ENCODE results near the gene MTA1.

The MTA1 gene

DNA sequence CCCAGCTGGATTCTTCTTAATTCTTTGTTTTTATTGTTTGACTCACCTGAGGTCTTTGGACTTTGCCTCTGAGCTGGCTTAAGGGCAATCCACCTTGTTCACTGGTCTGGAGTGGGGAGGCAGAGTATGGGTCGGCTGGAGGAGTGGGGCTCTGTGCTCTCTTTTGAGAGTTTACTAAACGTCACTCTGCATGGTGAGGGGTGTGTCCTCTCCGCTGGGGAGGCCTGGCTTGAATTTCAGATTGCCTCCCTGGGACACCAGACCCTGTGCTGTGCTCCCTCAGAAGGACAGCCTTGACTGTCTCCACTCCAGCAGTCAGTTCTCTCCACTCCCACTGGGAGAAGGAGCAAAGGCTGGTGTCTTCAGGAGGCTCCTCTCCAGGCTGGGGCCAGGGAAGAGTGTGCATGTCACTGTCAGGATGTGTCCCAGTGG is 1.9 kb upstream of the MTA1 start:
- H3K9me3 Mint-ChIP-seq, result no peaks in the 10 kb centered on the region
- ATAC-seq (replicated peaks; ENCODE audit: extremely low read depth, poor library complexity, severe bottlenecking) (no peak), DNase-seq (ENCODE audit: low spot score in 2 of 2) (no peak)
- H3K27ac Mint-ChIP-seq (ENCODE audit: low read depth), result no peak overlapping the region
- H3K4me1 Mint-ChIP-seq, result peaks cover 27% of the 10 kb centered on the region
- H3K27me3 Mint-ChIP-seq, result peaks cover 17% of the 10 kb centered on the region
- peaks cover 7% of the 10 kb centered on the region for H3K36me3 Mint-ChIP-seq (ENCODE audit: insufficient read depth)
- peak overlapping the region; percentile 62 for H3K4me3 Mint-ChIP-seq

DNA sequence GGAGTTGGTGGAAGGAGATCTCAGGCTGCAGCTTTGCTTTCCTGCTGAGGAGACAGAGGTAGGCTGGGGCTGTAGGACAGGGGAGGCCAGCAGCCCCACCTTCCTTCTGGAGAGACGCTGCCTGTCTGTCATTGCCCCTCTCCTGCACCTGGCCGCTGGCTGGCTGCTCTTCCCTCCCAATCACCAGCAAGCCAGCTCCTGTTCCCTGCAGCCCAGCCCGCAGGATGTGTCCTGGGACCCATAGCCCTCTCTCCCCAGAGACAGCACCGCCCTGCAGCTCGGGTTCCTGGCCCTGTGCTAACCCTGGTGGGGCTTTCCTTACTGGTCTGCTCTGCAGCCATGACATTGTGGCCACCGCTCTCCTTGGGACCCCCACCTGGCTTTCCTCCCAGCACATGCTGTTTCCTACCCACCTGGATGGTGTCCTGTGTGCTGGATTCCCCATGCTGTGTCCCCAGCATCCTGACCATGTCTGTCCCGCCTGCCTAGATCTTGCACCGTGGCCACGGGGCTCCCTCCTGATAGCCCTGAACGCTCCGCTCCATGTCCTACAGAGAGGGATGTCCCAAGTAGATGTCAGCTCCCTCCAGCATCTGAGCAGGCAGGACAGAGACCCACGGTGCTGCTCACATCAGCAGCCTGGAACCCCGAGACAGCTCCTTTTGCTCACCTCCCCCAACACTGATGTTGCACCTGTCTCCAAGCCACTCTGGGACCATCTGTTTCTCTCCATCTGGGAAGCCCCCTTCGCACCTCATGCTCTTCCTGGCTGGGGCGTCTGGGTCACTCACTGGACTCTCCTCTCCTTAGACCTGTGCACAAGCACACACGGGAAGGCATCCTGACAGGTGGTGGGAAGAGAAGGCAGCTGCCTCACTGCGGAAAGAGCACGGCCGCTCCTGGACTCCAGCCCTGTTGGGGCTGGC is 1.1 kb upstream of the MTA1 start:
- DNase-seq (ENCODE audit: low spot score in 2 of 2) (no peak), ATAC-seq (replicated peaks; ENCODE audit: extremely low read depth, poor library complexity, severe bottlenecking) (no peak)
- Mint-ChIP-seq H3K27me3 (peaks cover 9% of the 10 kb centered on the region), H3K36me3 (ENCODE audit: insufficient read depth) (peaks cover 8% of the 10 kb centered on the region), H3K4me1 (peaks cover 23% of the 10 kb centered on the region), H3K27ac (ENCODE audit: low read depth) (peak overlapping the region; percentile 69), H3K9me3 (no peaks in the 10 kb centered on the region), H3K4me3 (peak overlapping the region; percentile 62)

DNA sequence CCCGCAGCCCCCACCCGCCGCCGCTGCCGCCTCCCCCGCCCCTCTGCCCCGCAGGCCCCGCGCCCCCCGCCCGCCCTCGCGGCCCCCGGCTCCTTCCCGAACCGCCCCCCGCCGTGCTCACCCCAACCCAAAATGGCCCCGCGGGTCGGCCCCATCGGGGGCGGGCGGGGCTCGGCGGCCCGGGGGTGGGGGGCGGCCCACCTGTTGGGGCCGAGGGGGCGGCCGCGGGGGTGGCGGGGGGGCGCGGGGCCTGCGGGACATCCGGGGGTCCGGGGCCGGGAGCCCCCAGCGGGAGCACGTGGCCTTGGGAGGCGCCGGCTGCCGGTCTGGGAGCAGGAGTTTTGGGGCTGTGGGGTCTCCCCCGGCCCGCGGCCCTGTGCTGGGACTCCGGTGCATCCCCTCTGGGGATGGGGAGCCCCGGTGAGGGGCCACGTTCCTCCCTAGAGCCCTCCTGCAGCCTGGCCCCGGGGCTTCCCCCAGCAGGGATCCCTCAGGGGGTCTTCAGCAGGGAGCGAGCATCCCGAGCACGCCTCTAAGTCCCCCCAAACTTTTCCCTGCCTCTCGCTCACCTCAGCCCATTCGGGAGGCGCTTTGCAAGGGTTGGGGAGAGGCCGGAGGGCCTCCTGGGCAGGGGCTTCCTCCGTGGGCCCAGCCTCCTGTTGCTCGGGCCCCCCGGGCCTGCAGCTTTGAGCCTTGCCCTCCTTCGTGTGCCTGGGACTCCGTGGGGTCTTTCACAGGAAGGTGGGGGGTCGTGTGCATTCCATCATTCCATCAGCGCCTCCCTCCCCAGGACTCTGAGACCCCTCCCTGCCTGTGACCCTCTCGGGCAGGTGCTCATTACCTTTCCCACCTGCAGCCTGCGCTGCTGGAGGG is 710 bp downstream of the MTA1 start:
- DNase-seq (ENCODE audit: low spot score in 2 of 2), result no peak
- no peaks in the 10 kb centered on the region for H3K9me3 Mint-ChIP-seq
- peak overlapping the region; percentile 91 for H3K4me3 Mint-ChIP-seq
- H3K27me3 Mint-ChIP-seq, result no peaks in the 10 kb centered on the region
- H3K27ac Mint-ChIP-seq (ENCODE audit: low read depth), result peak overlapping the region; percentile 86
- ATAC-seq (replicated peaks; ENCODE audit: extremely low read depth, poor library complexity, severe bottlenecking), result no peak
- H3K4me1 Mint-ChIP-seq, result peaks cover 23% of the 10 kb centered on the region
- H3K36me3 Mint-ChIP-seq (ENCODE audit: insufficient read depth), result peaks cover 8% of the 10 kb centered on the region

DNA sequence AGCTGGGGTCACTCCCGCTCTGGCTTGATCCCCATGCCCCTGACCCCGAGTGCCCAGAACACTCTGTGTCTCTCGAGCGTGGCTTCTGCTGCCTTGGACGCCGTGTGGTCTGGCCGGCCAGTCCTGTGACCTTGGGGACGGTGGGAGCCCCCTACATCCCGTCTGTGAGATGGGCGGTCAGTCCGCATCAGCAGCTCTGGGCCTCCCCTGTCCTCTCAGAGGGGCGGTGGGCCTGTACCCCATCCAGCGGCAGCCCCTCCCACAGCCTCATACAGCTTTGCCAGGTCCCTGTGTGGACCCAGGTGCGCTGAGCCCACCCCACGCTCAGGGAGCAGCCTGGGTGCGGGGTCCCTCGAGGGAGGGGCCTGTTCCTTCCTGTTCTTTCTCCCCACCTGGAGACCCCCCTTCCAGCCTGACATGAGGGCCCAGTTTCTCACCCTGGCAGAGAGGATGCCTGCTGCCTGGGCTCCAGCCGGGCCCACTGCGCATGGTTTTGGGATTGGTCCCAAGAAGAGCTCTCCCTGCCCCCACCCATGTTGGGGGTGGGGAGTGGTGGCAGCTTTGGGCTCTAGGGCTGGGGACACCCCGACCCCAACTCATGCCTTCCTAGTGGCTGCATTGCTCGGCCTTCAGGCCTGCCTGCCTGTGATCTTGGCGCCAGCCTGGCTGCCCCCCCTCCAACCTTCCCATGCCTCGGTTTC is 1.5 kb downstream of the MTA1 start:
- H3K4me3 Mint-ChIP-seq, result peak overlapping the region; percentile 91
- DNase-seq (ENCODE audit: low spot score in 2 of 2) (no peak), ATAC-seq (replicated peaks; ENCODE audit: extremely low read depth, poor library complexity, severe bottlenecking) (no peak)
- peaks cover 23% of the 10 kb centered on the region for H3K4me1 Mint-ChIP-seq
- no peaks in the 10 kb centered on the region for H3K9me3 Mint-ChIP-seq
- H3K27ac Mint-ChIP-seq (ENCODE audit: low read depth), result peak overlapping the region; percentile 86
- peaks cover 8% of the 10 kb centered on the region for H3K36me3 Mint-ChIP-seq (ENCODE audit: insufficient read depth)
- no peaks in the 10 kb centered on the region for H3K27me3 Mint-ChIP-seq

DNA sequence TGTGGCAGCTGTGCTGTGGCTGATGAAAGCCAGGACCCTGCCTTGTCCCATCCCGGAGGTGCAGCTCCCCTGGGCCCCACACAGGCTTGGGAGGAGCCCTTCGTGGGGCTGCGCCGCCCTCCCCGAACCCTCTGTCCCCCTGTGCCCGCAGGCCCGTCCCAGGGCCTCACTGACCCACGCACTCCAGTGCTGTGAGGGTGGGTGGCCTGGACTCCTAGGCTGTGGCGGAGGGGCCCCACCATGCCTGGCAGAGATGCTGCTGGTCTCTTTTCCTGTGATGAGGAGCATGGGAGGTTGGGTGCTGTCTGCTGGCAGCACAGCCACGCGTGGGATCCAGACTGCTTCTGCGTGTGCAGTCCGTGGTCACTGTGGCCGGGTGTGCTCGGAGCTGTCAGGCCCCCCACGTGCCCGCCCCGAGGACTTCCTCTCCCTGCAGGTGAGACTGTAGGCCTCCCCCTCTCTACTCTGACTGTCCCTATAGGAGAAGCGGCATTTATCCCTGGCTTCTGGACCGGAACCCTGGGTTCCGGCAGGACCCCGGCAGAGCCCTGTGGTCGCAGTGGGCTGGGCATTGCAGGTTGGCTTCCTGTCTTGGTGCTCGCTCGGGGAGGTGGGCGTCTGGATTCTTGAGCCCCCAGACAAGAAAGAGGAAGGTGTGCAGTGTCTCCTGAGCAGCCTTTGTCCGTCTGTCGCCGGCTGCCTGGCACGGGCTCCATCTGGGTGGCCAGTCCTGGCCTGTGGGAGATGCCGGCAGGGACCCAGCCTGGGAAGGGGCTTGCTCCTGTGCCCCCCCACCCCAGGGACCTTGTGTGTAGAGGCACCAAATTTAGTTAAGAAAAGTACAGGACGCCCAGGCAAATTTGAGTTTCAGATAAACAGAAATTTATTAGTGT is 2.3 kb downstream of the MTA1 start:
- no peaks in the 10 kb centered on the region for H3K27me3 Mint-ChIP-seq
- no peak for ATAC-seq (replicated peaks; ENCODE audit: extremely low read depth, poor library complexity, severe bottlenecking)

DNA sequence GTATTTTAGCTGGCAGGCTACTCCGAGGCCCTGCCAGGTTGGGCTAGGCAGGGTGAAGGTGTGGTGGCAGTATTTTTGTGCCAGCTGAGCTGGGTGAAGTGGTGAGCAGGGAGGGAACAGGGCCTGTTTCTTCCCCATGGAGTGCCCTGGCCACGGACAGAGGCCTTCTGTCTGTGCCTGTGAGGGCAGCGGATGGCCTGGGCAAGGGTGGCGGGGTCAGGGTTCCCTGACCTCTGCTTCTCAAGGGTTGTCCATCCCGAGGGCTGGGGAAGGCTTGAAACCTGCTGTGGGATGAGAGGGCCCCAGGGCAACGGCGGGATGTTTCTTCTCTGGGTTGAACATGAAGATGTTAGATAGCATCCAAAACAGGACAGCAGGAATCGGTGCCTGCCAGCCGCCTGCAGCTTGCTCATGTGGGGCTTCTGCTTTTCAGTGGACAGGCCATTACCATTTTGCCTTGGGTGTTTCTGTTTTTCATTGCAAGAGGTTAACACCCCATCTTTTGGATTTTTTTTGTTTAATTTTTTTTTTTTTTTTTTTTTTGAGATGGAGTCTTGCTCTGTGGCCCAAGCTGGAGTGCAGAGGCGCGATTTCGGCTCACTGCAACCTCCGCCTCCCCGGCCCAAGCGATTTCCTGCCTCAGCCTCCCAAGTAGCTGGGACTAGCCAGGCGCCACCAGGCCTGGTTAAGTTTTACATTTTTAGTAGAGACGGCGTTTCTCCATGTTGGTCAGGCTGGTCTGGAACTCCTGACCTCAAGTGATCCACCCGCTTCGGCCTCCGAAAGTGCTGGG is 3.3 kb downstream of the MTA1 start:
- Mint-ChIP-seq H3K36me3 (ENCODE audit: insufficient read depth) (peaks cover 10% of the 10 kb centered on the region), H3K27me3 (no peaks in the 10 kb centered on the region), H3K9me3 (no peaks in the 10 kb centered on the region), H3K27ac (ENCODE audit: low read depth) (no peak overlapping the region), H3K4me1 (peaks cover 30% of the 10 kb centered on the region), H3K4me3 (peak overlapping the region; percentile 91)
- ATAC-seq (replicated peaks; ENCODE audit: extremely low read depth, poor library complexity, severe bottlenecking), result no peak
- no peak for DNase-seq (ENCODE audit: low spot score in 2 of 2)

More for the DNA sequence above, 2.3 kb downstream of the MTA1 start:
- Mint-ChIP-seq H3K27ac (ENCODE audit: low read depth) (peak overlapping the region; percentile 86), H3K9me3 (no peaks in the 10 kb centered on the region), H3K4me1 (peaks cover 25% of the 10 kb centered on the region), H3K4me3 (peak overlapping the region; percentile 91), H3K36me3 (ENCODE audit: insufficient read depth) (peaks cover 8% of the 10 kb centered on the region)
- no peak for DNase-seq (ENCODE audit: low spot score in 2 of 2)

DNA sequence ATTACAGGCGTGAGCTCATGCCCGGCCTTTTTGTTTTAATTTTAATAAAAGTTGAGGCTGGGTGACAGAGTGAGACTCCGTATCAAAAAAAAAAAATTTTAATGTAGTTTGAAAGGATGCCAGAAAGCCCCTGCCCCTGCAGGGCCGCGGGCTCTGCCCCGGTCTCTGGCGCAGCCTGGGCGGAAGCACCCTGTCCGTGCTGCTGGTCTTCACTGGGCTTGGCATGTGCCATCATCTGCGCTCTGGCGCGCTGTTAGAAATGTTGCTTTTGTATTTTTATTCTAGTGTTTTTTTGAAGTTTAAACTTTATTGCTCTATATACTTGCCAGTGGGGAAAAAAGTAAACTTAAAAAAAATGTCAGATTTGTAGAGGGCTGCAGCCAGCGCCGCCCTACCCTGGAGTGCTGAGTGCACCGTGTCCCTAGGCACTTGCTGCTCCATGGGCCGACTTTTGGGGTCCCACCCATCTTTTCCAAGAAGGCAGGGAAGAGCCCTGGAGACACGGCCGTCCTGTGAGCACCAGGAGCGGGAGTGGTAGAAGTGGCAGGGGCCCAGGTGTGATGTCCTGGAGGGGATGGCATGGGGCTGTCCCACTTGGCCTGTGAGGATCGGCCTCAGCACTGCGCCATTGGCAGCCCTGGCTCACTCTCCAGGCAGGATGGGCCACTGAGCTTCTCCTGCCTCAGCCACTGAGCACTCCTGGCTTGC is 4.0 kb downstream of the MTA1 start:
- H3K27me3 Mint-ChIP-seq, result no peaks in the 10 kb centered on the region
- H3K36me3 Mint-ChIP-seq (ENCODE audit: insufficient read depth), result peaks cover 10% of the 10 kb centered on the region
- DNase-seq (ENCODE audit: low spot score in 2 of 2) (no peak), ATAC-seq (replicated peaks; ENCODE audit: extremely low read depth, poor library complexity, severe bottlenecking) (no peak)
- H3K4me1 Mint-ChIP-seq, result peaks cover 30% of the 10 kb centered on the region
- no peaks in the 10 kb centered on the region for H3K9me3 Mint-ChIP-seq
- H3K27ac Mint-ChIP-seq (ENCODE audit: low read depth), result no peak overlapping the region
- H3K4me3 Mint-ChIP-seq, result no peak overlapping the region

DNA sequence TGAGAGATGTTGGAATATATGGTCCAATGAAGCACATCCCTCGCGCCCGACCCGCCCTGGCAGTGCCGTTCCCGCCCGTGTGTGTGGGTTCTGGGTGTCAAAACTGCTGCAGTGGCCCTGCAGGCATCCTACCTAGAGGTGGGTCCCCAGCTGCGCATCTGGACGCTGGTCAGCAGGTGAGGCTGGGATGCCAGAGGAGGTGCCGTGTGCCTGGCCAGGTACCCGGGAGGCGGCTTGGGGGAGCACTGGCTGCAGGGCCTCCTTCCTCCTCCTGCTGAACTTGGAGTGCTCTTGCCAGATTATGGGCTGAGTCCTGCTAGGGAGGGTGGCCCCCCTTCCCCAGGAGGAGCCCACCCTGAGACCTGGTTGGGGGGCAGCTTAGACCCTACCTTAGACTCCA is 5.2 kb downstream of the MTA1 start:
- Mint-ChIP-seq H3K4me1 (peaks cover 30% of the 10 kb centered on the region), H3K27me3 (no peaks in the 10 kb centered on the region), H3K9me3 (no peaks in the 10 kb centered on the region), H3K27ac (ENCODE audit: low read depth) (no peak overlapping the region), H3K4me3 (no peak overlapping the region), H3K36me3 (ENCODE audit: insufficient read depth) (peaks cover 10% of the 10 kb centered on the region)
- ATAC-seq (replicated peaks; ENCODE audit: extremely low read depth, poor library complexity, severe bottlenecking) (no peak), DNase-seq (ENCODE audit: low spot score in 2 of 2) (no peak)

DNA sequence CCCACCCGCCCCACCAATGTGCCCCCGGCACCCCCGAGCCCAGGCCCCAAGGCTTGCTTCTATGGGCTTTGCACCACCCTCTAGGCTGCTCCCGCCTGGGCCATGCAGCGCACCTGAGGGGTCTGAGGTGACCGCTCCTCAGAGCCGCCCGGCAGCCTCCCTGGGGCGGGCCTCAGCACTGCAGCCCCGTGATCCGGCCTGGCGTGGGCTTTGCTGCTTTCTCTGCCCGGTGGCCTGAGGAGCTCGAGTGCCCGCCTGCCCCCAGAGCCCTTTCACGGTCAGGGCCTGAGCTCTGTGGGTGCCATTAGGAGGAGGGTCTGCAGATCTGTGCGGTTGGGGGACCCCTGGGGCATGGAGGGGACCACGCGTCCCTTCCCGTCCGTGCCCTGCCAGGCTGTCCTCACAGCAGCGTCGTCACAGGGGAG is 6.2 kb downstream of the MTA1 start:
- ATAC-seq (replicated peaks; ENCODE audit: extremely low read depth, poor library complexity, severe bottlenecking) (no peak), DNase-seq (ENCODE audit: low spot score in 2 of 2) (no peak)
- Mint-ChIP-seq H3K9me3 (no peaks in the 10 kb centered on the region), H3K4me1 (peaks cover 27% of the 10 kb centered on the region), H3K27ac (ENCODE audit: low read depth) (no peak overlapping the region), H3K36me3 (ENCODE audit: insufficient read depth) (peaks cover 13% of the 10 kb centered on the region), H3K27me3 (no peaks in the 10 kb centered on the region), H3K4me3 (no peak overlapping the region)

DNA sequence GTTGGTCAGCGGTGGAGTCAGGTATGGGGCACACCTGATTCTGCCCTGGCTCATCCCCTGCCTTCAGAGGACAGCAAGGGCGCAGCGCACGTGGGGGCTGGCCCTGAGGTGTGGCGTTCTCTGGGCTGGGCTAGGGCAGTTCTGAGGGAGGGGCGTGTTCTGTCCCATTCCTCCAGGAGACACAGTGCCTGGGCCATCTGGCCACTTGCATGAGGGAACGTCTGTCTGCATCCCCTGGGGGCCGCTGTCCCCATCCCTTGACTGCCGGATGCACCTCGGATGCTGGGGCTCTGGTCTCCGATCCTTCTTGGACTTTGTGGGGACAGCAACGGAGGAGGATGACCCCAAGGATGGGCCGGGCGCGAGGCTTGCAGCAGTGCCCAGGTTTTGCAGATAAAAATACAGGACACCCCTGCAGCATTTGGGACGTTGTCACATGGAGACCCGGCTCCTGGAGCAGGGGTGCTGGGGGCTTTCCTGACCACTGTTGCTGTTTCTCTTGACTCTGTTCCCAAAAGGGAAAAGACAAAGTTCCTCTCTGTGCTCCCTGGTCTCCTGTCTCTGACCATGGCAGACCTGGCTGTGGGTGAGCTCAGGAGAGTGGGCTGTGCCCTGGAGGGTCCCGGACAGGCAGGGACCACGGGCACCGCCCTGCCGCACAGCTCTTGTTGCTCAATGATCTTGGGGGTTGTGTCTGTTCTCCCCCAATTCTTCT is 6.9 kb downstream of the MTA1 start:
- DNase-seq (ENCODE audit: low spot score in 2 of 2), result no peak
- Mint-ChIP-seq H3K27ac (ENCODE audit: low read depth) (no peak overlapping the region), H3K4me1 (peaks cover 19% of the 10 kb centered on the region), H3K9me3 (no peaks in the 10 kb centered on the region), H3K4me3 (no peak overlapping the region), H3K36me3 (ENCODE audit: insufficient read depth) (peaks cover 11% of the 10 kb centered on the region), H3K27me3 (no peaks in the 10 kb centered on the region)
- no peak for ATAC-seq (replicated peaks; ENCODE audit: extremely low read depth, poor library complexity, severe bottlenecking)
